ENCODE data around the gene MMP3.

- TF ChIP-seq CTCF (IDR thresholded peaks at IDR 0.05), result no peak
- no peak for TF ChIP-seq POLR2AphosphoS5 (IDR thresholded peaks at IDR 0.05)
- TF ChIP-seq EP300 (IDR thresholded peaks at IDR 0.05), result no peak
- no peak for TF ChIP-seq POLR2A (IDR thresholded peaks at IDR 0.05)
Measured at GRCh38 chr11:102842930-102843329, 479 bp downstream of the MMP3 start.

Data from gastroesophageal sphincter (tissue), 3 donors.